ENCODE data around the gene NPAT. TPM values are rescaled to one million over a fixed set of nuclear protein-coding genes. Genes with fewer than 3 reads are reported as not detected.

NPAT gene
- total and polyA plus RNA-seq, 2 of the 13 experiments (the other 11 are each of a cell fraction or from before 2014, with no cell fraction given): 4.4 to 11.2 TPM

DNA sequence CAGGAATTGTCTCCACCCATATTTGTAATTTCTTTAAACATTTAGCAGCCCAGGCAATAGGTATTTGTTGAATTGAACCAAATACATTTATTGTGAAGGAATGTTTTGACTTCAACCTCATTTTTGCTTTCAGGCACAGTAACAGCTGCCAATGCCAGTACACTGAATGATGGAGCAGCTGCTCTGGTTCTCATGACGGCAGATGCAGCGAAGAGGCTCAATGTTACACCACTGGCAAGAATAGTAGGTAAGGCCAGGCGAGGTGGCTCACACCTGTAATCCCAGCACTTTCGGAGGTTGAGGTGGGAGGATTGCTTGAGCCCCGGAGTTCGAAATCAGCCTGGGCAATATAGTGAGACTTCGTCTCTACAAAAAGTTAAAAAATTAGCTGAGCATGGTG is 80.1 kb downstream of the NPAT start:
- Histone ChIP-seq H4K20me1 (ENCODE audit: insufficient read depth, low read length) (no peaks in the 10 kb centered on the region), H3K9me3 (ENCODE audit: low read length) (no peaks in the 10 kb centered on the region), H3K27me3 (ENCODE audit: control insufficient read depth in 1 of 2, insufficient read depth in 2 of 2, low read length in 2 of 2) (no peaks in the 10 kb centered on the region; a peak in 1 of 5 replicates), H3K27ac (ENCODE audit: extremely low read length, insufficient read depth, low read length) (no peak overlapping the region), H3K79me2 (ENCODE audit: insufficient read depth, low read length) (no peaks in the 10 kb centered on the region), H3K36me3 (replicated peaks in 1 of 2; ENCODE audit: control insufficient read depth in 1 of 2, insufficient read depth in 2 of 2, low read length in 2 of 2) (peaks cover 6 to 66% of the 10 kb centered on the region in 2 experiments), H3K4me1 (ENCODE audit: insufficient read depth, low read length) (no peaks in the 10 kb centered on the region), H3K4me3 (replicated peaks in 1 of 3; ENCODE audit: insufficient read depth in 1 of 3, low read depth in 2 of 3, low read length in 3 of 3) (no peak overlapping the region), H3K9ac (ENCODE audit: insufficient read depth, low read depth, low read length) (no peak overlapping the region), H2AFZ (ENCODE audit: low read length) (no peak overlapping the region), H3K4me2 (ENCODE audit: low read depth, low read length) (no peak overlapping the region)
- POLR2A ChIA-PET: no interaction called here
- CTCF ChIA-PET (ENCODE audit: low intra/inter-chr PET ratio, low total read pairs): no interaction called here
- intact Hi-C loops (cut with micrococcal nuclease; ENCODE audit: unreplicated experiment) (no loop called here), in situ Hi-C loops (cut with HindIII; ENCODE audit: extremely low pct_ligation_motif_present, low pct_unique_long_range_greater_than_20kb) (no loop called here)
- ATAC-seq (no peak), FAIRE-seq (no peak), DNase-seq (ENCODE audit: low spot score) (no peak)
- no TSS peak for BruUV-seq (replicated peaks)
- WGBS (ENCODE audit: low lambda C conversion rate): 96% methylated on average over 7 of the region's 7 CpGs
- TF ChIP-seq ZFP41 (CRISPR knock-in tag; IDR thresholded peaks at IDR 0.05; ENCODE audit: borderline replicate concordance) (no peak), ZSCAN20 (CRISPR knock-in tag; IDR thresholded peaks at IDR 0.05; ENCODE audit: borderline replicate concordance) (no peak), NR3C1 (CRISPR knock-in tag; IDR thresholded peaks at IDR 0.05) (no peak), SMYD3 (CRISPR knock-in tag; IDR thresholded peaks at IDR 0.05) (no peak), HNRNPH1 (optimal IDR thresholded peaks at IDR 0.05; ENCODE audit: low read depth, low read length) (no peak), MXD4 (CRISPR knock-in tag; IDR thresholded peaks at IDR 0.05) (no peak)
- TF ChIP-seq, protein P1, sequence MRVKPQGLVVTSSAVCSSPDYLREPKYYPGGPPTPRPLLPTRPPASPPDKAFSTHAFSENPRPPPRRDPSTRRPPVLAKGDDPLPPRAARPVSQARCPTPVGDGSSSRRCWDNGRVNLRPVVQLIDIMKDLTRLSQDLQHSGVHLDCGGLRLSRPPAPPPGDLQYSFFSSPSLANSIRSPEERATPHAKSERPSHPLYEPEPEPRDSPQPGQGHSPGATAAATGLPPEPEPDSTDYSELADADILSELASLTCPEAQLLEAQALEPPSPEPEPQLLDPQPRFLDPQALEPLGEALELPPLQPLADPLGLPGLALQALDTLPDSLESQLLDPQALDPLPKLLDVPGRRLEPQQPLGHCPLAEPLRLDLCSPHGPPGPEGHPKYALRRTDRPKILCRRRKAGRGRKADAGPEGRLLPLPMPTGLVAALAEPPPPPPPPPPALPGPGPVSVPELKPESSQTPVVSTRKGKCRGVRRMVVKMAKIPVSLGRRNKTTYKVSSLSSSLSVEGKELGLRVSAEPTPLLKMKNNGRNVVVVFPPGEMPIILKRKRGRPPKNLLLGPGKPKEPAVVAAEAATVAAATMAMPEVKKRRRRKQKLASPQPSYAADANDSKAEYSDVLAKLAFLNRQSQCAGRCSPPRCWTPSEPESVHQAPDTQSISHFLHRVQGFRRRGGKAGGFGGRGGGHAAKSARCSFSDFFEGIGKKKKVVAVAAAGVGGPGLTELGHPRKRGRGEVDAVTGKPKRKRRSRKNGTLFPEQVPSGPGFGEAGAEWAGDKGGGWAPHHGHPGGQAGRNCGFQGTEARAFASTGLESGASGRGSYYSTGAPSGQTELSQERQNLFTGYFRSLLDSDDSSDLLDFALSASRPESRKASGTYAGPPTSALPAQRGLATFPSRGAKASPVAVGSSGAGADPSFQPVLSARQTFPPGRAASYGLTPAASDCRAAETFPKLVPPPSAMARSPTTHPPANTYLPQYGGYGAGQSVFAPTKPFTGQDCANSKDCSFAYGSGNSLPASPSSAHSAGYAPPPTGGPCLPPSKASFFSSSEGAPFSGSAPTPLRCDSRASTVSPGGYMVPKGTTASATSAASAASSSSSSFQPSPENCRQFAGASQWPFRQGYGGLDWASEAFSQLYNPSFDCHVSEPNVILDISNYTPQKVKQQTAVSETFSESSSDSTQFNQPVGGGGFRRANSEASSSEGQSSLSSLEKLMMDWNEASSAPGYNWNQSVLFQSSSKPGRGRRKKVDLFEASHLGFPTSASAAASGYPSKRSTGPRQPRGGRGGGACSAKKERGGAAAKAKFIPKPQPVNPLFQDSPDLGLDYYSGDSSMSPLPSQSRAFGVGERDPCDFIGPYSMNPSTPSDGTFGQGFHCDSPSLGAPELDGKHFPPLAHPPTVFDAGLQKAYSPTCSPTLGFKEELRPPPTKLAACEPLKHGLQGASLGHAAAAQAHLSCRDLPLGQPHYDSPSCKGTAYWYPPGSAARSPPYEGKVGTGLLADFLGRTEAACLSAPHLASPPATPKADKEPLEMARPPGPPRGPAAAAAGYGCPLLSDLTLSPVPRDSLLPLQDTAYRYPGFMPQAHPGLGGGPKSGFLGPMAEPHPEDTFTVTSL (CRISPR knock-in tag; IDR thresholded peaks at IDR 0.05; ENCODE audit: borderline replicate concordance): no peak
- TF ChIP-seq, protein P2, sequence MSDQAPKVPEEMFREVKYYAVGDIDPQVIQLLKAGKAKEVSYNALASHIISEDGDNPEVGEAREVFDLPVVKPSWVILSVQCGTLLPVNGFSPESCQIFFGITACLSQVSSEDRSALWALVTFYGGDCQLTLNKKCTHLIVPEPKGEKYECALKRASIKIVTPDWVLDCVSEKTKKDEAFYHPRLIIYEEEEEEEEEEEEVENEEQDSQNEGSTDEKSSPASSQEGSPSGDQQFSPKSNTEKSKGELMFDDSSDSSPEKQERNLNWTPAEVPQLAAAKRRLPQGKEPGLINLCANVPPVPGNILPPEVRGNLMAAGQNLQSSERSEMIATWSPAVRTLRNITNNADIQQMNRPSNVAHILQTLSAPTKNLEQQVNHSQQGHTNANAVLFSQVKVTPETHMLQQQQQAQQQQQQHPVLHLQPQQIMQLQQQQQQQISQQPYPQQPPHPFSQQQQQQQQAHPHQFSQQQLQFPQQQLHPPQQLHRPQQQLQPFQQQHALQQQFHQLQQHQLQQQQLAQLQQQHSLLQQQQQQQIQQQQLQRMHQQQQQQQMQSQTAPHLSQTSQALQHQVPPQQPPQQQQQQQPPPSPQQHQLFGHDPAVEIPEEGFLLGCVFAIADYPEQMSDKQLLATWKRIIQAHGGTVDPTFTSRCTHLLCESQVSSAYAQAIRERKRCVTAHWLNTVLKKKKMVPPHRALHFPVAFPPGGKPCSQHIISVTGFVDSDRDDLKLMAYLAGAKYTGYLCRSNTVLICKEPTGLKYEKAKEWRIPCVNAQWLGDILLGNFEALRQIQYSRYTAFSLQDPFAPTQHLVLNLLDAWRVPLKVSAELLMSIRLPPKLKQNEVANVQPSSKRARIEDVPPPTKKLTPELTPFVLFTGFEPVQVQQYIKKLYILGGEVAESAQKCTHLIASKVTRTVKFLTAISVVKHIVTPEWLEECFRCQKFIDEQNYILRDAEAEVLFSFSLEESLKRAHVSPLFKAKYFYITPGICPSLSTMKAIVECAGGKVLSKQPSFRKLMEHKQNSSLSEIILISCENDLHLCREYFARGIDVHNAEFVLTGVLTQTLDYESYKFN (CRISPR knock-in tag; conservative IDR thresholded peaks at IDR 0.05): no peak
- TF ChIP-seq, protein P3, sequence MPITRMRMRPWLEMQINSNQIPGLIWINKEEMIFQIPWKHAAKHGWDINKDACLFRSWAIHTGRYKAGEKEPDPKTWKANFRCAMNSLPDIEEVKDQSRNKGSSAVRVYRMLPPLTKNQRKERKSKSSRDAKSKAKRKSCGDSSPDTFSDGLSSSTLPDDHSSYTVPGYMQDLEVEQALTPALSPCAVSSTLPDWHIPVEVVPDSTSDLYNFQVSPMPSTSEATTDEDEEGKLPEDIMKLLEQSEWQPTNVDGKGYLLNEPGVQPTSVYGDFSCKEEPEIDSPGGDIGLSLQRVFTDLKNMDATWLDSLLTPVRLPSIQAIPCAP (CRISPR knock-in tag; IDR thresholded peaks at IDR 0.05; ENCODE audit: low read depth): no peak
- TF ChIP-seq, protein P4, sequence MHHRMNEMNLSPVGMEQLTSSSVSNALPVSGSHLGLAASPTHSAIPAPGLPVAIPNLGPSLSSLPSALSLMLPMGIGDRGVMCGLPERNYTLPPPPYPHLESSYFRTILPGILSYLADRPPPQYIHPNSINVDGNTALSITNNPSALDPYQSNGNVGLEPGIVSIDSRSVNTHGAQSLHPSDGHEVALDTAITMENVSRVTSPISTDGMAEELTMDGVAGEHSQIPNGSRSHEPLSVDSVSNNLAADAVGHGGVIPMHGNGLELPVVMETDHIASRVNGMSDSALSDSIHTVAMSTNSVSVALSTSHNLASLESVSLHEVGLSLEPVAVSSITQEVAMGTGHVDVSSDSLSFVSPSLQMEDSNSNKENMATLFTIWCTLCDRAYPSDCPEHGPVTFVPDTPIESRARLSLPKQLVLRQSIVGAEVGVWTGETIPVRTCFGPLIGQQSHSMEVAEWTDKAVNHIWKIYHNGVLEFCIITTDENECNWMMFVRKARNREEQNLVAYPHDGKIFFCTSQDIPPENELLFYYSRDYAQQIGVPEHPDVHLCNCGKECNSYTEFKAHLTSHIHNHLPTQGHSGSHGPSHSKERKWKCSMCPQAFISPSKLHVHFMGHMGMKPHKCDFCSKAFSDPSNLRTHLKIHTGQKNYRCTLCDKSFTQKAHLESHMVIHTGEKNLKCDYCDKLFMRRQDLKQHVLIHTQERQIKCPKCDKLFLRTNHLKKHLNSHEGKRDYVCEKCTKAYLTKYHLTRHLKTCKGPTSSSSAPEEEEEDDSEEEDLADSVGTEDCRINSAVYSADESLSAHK (CRISPR knock-in tag; IDR thresholded peaks at IDR 0.05; ENCODE audit: borderline replicate concordance): no peak
- TF ChIP-seq, protein P5, sequence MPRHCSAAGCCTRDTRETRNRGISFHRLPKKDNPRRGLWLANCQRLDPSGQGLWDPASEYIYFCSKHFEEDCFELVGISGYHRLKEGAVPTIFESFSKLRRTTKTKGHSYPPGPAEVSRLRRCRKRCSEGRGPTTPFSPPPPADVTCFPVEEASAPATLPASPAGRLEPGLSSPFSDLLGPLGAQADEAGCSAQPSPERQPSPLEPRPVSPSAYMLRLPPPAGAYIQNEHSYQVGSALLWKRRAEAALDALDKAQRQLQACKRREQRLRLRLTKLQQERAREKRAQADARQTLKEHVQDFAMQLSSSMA (CRISPR knock-in tag; IDR thresholded peaks at IDR 0.05): no peak

All from HepG2 (cell line).